Measurements from ENCODE around the gene TNRC6C.

TNRC6C gene

GRCh38 chr17:78010759-78011158 is 52.3 kb downstream of the TNRC6C start:
- DNase-seq (ENCODE audit: low read depth in 3 of 3, low spot score in 1 of 3) = no peak

- no peak for DNase-seq (ENCODE audit: low read depth in 3 of 3, low spot score in 1 of 3)
These were observed 53.9 kb downstream of the TNRC6C start for GRCh38 chr17:78012428-78012827.

- DNase-seq (ENCODE audit: low read depth in 3 of 3, low spot score in 1 of 3) = peak in 2 of 3 donors; percentile 13 to 17
These were observed 55.4 kb downstream of the TNRC6C start for GRCh38 chr17:78013683-78014467.

- DNase-seq (ENCODE audit: low read depth in 3 of 3, low spot score in 1 of 3) = no peak
These were observed 56.1 kb downstream of the TNRC6C start for GRCh38 chr17:78014646-78015045.

- no peak for DNase-seq (ENCODE audit: low read depth in 3 of 3, low spot score in 1 of 3)
These were observed 58.3 kb downstream of the TNRC6C start for GRCh38 chr17:78016852-78017251.

- no peak for DNase-seq (ENCODE audit: low read depth in 3 of 3, low spot score in 1 of 3)
These were observed 61.0 kb downstream of the TNRC6C start for GRCh38 chr17:78019367-78019975.

- DNase-seq (ENCODE audit: low read depth in 3 of 3, low spot score in 1 of 3) = no peak
These were observed 61.6 kb downstream of the TNRC6C start for GRCh38 chr17:78019976-78020716.

- no peak for DNase-seq (ENCODE audit: low read depth in 3 of 3, low spot score in 1 of 3)
These were observed 62.2 kb downstream of the TNRC6C start for GRCh38 chr17:78020717-78021108.

GRCh38 chr17:78022425-78022824 is 63.9 kb downstream of the TNRC6C start:
- no peak for DNase-seq (ENCODE audit: low read depth in 3 of 3, low spot score in 1 of 3)

- no peak for DNase-seq (ENCODE audit: low read depth in 3 of 3, low spot score in 1 of 3)
These were observed 64.5 kb downstream of the TNRC6C start for GRCh38 chr17:78023042-78023441.

GRCh38 chr17:78026381-78026780 is 67.9 kb downstream of the TNRC6C start:
- DNase-seq (ENCODE audit: low read depth in 3 of 3, low spot score in 1 of 3) = no peak

- DNase-seq (ENCODE audit: low read depth in 3 of 3, low spot score in 1 of 3) = no peak
These were observed 68.6 kb downstream of the TNRC6C start for GRCh38 chr17:78027121-78027520.

GRCh38 chr17:78029697-78030096 is 71.2 kb downstream of the TNRC6C start:
- DNase-seq (ENCODE audit: low read depth in 3 of 3, low spot score in 1 of 3) = no peak

GRCh38 chr17:78031435-78031834 is 72.9 kb downstream of the TNRC6C start:
- DNase-seq (ENCODE audit: low read depth in 3 of 3, low spot score in 1 of 3) = no peak

- DNase-seq (ENCODE audit: low read depth in 3 of 3, low spot score in 1 of 3) = no peak
These were observed 73.7 kb downstream of the TNRC6C start for GRCh38 chr17:78032166-78032565.

GRCh38 chr17:78034429-78035091 is 76.1 kb downstream of the TNRC6C start:
- DNase-seq (ENCODE audit: low read depth in 3 of 3, low spot score in 1 of 3) = no peak

GRCh38 chr17:78037280-78037679 is 78.8 kb downstream of the TNRC6C start:
- DNase-seq (ENCODE audit: low read depth in 3 of 3, low spot score in 1 of 3) = no peak

- DNase-seq (ENCODE audit: low read depth in 3 of 3, low spot score in 1 of 3) = no peak
These were observed 80.3 kb downstream of the TNRC6C start for GRCh38 chr17:78038748-78039288.

- no peak for DNase-seq (ENCODE audit: low read depth in 3 of 3, low spot score in 1 of 3)
These were observed 81.1 kb downstream of the TNRC6C start for GRCh38 chr17:78039581-78039980.

- peak in 1 of 3 donors; percentile 5 for DNase-seq (ENCODE audit: low read depth in 3 of 3, low spot score in 1 of 3)
These were observed 82.2 kb downstream of the TNRC6C start for GRCh38 chr17:78040440-78041385.

Data from stimulated activated CD4-positive, alpha-beta T cell treated with anti-CD3 and anti-CD28 coated beads, TNF-alpha, amount 100 ng/mL, for 1 hour (primary cell).